Measurements from ENCODE around the gene PARM1.

DNA sequence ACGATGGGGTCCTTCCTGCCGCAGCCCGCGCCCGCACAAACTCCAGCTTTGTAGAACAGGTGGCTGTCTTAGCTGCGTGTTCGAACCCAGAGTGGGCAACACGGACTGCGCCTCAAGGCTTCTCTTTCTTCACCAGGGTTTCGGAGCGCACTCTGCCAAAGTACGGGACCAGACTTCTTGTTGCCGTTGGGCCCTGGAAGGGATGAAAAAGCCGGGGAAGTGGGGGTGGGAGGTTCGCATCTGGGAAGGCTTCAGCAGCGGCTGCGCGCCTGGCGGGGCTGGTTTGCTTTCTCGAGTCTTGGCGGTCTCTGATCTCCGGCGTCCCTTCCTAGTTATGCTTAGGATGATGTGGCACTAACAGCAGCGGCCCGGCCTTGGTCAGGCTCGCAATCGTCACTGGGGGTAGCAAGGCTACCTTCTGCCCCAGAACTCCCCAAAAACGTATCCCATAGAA lies 673 bp downstream of the PARM1 start:
- TF ChIP-seq, protein P1, sequence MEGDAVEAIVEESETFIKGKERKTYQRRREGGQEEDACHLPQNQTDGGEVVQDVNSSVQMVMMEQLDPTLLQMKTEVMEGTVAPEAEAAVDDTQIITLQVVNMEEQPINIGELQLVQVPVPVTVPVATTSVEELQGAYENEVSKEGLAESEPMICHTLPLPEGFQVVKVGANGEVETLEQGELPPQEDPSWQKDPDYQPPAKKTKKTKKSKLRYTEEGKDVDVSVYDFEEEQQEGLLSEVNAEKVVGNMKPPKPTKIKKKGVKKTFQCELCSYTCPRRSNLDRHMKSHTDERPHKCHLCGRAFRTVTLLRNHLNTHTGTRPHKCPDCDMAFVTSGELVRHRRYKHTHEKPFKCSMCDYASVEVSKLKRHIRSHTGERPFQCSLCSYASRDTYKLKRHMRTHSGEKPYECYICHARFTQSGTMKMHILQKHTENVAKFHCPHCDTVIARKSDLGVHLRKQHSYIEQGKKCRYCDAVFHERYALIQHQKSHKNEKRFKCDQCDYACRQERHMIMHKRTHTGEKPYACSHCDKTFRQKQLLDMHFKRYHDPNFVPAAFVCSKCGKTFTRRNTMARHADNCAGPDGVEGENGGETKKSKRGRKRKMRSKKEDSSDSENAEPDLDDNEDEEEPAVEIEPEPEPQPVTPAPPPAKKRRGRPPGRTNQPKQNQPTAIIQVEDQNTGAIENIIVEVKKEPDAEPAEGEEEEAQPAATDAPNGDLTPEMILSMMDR (conservative IDR thresholded peaks at IDR 0.05) = no peak
- no peak for TF ChIP-seq ZFX (IDR thresholded peaks at IDR 0.05)
